ENCODE results near the gene MYLIP.
A peak's percentile ranks its signal among the peaks of the same experiment; 100 is the strongest.
"Not testable (repeated sequence)": the region's sequence is repeated elsewhere in the genome, so short reads cannot be mapped to it uniquely, and the experiment has no call there.

The MYLIP gene

DNA sequence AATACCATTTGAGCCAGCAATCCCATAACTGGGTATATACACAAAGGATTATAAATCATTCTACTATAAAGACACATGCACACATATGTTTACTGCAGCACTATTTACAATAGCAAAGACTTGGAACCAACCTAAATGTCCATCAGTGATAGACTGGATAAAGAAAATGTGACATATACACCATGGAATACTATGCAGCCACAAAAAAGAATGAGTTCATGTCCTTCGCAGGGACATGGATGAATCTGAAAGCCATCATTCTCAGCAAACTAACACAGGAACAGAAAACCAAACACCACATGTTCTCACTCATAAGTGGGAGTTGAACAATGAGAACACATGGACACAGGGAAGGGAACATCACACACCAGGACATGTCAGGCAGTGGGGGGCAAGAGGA lies 47.7 kb downstream of the MYLIP start:
- not testable (repeated sequence) for DNase-seq

DNA sequence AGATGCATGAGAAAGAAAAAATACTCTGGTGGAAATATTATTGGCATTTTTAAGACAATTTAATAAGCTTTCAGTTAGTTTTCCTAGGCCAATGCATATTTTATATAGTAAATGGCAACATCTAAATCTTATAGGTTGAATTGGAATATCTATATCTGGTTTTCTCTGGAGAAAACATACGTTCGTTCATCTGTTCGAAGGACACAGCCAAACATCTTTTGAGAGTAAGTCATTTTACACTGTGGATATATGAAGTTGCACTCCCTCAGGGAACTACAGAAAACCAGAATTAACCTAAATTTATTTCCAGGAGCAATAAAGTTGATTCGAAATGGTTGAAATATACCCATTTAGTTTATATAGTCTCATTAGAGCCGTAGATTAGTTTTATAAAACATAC lies 49.0 kb downstream of the MYLIP start:
- DNase-seq: no peak

DNA sequence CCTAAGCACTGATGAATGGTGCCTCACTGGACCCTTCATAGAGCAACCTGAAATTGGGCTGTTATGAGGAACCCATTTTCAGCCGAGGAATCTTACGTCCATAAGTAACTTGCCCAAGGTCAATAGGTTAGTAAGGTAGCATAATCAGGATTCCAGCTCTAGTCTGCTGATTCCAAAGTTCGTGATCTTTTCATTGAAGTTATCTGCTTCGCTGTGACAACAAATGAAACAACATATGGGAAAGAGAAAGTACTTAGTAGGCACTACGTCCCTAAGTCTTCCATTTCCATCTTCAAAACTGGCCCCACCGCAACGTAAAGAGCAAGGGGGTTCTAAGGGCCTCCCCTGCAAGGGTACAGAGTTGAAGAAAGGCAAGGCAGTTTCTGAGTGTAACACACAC lies 49.5 kb downstream of the MYLIP start:
- DNase-seq: no peak

DNA sequence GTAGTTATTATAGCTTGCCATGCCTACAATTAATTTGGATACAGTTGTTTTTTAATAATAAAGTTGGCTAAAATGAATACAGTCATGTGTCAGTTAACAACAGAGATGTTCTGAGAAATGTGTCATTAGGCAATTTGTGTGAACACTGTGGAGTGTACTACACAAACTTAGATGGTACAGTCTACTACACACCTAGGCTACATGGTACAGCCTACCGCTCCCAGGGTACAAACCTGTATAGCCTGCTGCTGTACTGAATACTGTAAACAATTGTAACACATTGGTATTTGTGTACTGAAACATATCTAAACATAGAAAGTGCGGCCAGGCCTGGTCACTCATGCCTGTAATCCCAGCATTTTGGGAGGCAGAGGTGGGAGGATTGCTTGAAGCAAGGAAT lies 50.2 kb downstream of the MYLIP start:
- DNase-seq: no peak

DNA sequence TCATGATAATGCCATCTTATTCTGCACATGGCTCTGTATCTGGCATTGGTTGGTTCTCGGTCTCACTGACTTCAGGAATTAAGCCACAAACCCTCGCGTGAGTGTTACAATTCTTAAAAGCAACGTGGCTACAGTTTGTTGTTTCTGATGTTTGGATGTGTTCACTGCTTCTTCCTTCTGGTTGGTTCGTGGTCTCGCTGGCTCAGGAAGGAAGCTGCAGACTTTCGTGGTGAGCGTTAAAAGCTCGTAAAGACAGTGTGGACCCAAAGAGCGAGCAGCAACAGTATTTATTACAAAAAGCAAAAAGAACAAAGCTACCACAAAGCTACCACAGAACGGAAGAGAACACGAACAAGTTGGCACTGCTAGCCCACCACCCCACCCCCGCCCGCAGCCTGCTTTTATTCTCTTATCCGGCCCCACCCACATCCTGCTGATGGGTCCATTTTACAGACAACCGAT lies 51.1 kb downstream of the MYLIP start:
- DNase-seq: peak; percentile 66 to 79

DNA sequence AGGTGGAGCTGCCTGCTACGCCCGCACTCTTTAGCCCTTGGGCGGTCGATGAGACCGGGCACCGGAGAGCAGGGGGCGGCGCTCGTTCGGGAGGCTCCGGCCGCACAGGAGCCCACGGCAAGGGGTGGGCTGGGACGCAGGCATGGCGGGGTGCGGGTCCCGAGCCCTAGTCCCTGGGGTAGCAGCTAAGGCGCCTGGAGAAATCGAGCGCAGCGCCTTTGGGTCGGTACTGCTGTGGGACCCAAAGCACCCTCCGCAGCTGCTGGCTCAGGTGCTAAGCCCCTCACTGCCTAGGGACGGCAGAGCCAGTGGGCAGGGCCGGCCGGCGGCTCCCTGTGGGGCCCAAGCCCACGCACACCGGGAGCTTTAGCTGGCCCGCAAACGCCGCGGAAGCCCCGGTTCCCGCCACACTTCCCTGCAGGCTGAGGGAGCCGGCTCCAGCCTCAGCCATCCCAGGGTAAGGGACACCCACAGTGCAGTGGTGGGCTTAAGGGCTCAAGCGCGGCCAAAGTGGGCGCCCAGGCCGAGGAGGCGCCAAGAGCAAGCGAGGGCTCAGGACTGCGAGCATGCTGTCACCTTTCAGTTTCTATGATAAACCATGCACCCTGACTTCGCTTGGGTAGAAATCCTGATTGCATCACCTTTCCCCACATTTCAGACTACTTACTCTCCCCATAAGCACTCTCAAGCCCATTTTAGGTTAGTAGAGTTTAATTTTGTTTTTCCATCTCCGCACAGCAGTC lies 52.0 kb downstream of the MYLIP start:
- no peak for DNase-seq

DNA sequence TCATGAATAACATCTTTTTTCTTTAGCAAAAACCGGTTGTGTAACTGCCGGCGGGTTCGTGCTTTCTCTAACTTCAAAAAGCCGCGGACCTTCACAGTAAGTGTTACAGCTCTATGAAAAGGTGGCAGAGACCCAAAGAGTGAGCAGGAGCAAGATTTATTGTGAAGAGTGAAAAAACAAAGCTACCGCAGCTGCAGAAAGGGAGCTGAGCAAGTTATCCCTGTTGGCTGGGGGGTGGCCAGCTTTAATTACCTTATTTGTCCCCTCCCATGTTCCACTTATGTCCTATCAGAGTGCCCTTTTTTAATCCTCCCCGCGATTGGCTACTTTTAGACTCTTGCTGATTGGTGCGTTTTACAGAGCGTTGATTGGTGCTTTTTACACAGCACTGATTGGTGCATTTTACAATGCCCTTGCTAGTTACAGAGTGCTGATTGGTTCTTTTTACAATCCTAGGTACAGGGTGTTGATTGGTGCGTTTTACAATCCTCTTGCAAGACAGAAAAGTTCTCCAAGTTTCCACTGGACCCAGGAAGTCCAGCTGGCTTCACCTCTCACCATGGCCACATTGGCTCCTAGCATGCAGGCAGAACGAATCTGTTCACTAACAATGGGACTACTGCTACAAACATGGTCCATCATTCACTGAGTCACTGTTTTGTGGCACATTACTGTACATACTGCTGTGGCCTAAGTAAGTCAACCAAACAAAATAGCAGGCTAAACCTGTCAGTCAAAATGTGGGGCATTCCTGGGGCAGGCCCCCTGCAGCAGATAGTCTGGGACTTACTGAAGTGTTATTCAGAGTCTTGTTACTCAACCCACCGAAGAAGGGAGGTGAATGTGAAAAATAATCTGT lies 52.8 kb downstream of the MYLIP start:
- DNase-seq: no peak

DNA sequence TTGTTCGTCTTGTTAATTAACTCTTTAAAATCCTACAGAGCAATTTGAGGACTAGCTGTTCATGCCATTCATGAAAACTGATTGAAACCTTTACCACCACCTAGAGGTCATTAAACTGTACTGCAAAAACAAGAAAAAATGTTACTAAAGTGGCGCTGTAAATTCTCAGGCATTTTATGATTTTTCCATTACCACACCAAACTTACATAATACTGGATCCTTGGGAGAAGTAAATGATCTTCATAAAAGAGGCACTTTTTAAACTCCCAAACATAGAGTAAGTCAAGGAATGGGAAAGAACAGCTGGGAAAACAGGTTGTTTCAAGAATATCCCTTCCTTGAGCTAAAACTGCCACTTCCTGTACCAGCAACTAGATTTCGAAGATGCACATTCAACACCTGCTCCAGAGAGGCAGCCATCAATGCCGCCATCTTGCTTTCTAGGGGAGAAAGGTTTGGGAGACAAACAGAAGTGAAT lies 54.3 kb downstream of the MYLIP start:
- peak in 1 of 2 donors; percentile 48 for DNase-seq

DNA sequence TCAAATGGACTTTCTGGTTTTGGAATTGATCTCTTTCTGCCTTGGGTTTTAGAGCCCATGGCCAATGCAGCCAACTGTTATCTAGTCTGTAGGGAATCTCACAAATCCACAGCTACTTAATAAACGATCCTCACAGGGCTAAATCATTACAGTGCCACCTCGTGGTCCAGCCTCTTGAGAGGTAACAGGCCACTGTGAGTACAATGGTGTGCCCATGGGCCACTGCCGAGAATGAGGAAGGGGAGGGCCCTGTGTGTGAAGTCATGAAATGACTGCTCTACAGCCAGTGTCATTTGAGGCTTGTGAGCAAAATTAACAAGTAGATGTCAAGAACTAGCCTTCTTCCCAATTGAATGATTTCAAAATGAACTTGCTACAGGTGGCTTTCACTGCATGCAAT lies 55.2 kb downstream of the MYLIP start:
- peak; percentile 15 to 28 for DNase-seq

DNA sequence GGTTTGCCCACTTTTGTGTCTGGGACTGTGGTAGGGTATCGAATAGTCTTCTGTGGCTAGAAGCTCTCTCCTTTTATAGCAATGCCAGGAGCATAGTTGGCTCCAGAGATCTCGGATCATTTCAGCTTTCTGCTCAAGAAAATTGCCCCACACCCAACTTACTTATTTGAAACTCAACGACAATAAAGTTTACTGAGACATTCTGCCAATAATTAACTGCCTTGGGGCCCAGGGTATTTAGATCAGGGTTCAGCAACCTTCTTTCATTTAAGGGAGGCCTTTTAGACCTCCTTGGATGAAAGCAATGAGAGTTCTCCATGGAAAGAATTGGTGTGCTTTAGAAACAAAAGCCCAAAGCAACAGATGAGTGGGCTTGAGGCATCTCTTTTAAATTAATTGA lies 55.7 kb downstream of the MYLIP start:
- no peak for DNase-seq

DNA sequence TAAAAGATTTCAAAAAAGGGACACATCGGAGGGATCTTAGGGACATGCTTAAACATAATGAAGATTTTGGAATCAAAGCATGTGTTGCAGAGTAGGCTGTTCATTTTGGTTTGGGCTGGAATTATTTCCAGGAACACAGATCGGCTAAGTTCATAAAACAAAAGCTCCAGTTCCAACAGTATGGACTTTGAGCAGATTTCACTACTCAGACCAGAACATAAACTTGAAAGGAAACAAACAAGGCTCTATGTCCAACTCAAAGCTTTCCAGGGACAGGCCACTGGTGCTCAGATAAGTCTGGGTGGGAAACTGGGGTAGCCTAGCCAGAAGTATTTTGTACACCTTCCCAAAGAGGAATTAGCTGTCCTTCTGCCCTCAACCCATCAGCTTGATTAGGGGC lies 58.3 kb downstream of the MYLIP start:
- DNase-seq: no peak

DNA sequence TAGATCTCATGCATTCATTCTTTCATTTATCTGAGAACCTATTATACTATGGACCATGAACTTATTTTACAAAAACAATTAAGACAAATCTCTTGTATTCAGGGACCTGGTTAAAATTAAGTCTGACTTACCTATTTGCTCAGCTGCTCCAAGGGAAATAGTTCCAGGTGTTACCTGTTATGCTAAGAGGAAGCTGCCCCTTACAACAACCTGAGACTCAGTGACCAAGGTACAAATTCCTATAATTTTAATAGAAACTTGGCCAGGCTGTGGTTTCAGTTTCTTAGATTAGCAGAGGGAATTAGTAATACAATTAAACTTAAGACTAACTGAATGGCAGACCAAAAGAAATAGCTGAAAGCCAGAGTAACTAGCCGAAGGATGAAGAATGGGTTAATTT lies 61.3 kb downstream of the MYLIP start:
- no peak for DNase-seq

DNA sequence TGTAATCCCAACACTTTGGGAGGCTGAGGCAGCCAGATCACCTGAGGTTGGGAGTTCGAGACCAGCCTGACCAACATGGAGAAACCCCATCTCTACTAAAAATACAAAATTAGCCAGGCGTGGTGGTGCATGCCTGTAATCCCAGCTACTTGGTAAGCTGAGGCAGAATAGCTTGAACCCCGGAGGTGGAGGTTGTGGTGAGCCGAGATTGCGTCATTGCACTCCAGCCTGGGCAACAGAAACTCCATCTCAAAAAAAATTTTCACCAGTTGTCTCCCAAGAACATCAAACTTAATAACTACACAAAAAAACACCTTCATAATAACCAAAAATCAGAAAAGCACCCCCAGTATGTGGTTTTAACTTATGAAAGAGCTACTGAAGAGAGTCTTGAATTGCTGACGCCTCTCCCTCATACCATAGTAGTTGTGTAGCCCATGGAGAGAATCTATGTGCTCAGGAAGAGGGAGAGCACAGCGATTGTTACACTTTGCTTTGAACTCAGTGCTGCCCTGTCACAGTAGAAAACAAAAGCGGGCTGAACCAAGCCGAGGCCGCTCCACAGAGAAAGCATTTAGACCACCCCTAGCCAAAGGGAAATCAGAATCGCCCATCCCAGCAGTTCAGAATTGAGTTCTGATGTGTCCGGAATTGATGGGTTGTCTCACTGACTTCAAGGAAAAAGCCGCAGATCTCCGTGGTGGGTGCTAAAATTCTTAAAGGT lies 67.5 kb downstream of the MYLIP start:
- no peak for DNase-seq

DNA sequence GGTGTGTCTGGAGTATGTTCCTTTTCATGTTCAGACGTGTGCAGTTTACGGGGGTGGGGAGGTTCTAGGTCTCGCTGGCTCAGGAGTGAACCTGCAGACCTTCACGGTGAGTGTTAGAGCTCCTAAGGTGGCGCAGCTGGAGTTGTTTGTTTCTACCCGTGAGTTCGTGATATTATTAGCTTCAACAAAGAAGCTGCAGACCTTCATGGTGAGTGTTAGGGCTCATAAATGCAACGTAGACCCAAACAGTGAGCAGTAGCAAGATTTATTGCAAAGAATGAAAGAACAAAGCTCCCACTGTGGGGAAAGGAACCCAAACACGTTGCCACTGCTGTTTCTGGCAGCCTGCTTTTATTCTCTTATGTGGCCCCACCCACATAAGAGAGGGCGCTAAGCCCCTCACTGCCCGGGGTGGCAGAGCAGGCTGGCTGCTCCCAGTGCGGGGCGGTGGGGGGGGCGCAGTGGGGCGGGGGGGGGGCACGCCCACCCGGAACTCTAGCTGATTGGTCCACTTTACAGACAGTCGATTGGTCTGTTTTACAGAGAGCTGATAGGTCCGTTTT lies 68.2 kb downstream of the MYLIP start:
- no peak for DNase-seq

Measured in CD4-positive, alpha-beta T cell treated with Interferon alpha-2 for 1 hour (primary cell).